Measurements from ENCODE around the gene PLEKHA7.
"Not testable (repeated sequence)": the region's sequence is repeated elsewhere in the genome, so short reads cannot be mapped to it uniquely, and the experiment has no call there.

The PLEKHA7 gene

DNA sequence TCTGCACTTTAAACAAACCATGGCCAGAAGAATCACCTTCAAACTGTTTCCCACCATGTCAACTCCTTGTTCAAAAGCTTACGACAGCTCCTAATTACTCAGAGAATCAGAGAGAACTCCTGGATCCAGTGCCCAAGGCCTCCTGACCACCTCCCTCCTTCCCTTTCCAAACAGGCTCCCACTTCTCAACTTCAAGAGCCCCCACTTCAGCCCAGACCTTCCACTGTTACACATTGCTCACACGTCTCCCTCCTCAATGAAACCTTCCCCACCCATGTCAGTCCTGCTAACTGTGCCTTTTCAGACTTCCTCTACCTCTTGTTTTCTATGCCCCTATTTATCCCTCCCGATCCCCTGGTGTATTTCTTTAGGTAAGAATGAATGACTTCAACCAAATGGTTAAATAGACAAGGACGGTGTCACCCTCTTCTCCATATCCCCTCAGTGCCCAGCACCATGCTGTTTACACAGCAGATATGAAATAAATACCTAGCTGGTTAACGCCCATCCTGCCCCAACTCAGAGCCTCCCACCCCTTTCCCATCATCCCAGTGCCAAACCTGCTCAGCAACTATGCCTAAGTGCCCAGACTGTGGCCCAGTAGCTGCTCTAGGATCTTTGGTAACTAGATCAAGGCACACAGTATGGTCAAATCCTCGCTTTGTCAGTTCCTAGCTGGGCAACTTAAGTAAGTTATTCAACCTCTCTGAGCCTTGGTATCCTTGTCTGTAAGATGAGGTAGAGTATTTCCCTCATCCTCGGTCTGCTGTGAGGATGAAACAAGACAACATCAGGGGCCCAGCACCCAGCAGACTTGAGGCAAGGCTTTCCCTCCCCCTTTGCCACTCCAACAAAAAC, 36.8 kb downstream of the PLEKHA7 start:
- DNase-seq = no peak

DNA sequence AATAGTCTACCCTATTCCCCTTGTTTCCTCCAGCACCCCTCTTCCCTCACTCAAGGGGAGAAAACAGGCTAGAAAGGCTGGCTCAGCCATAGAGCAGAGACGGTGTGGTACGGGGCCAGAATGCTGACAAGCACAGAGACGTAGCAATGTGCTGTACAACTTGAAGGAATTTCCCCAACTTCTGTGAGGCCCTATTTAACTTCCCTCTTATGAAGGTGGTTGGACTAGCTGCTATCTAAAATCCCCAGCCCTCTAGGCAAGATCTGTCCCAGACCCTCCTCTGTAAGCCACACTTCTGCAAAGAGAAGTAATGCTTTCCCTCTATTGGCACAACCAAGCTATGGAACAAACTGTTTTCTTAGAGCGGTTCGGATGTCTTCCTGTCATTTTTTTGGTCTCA, 37.8 kb downstream of the PLEKHA7 start:
- DNase-seq = no peak

DNA sequence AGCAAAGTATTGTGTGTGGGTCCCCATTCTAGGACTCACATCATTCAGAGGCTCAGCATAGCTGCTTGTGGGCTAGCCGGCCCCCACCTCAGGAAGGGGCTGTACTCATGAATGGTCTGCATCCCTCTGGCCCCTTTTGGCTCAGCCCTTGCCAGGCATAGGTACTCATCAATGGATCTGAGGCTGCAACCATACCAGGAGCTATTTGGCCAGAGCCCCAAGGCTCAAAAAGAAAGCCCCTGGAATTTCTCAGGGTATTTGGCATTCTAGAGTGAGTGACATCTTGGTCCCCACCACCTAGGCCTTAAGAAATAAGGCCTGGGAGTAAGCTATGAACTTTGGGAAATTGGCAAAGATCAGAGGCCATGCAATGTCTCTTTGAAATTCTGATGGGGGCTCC, 38.3 kb downstream of the PLEKHA7 start:
- no peak for DNase-seq

DNA sequence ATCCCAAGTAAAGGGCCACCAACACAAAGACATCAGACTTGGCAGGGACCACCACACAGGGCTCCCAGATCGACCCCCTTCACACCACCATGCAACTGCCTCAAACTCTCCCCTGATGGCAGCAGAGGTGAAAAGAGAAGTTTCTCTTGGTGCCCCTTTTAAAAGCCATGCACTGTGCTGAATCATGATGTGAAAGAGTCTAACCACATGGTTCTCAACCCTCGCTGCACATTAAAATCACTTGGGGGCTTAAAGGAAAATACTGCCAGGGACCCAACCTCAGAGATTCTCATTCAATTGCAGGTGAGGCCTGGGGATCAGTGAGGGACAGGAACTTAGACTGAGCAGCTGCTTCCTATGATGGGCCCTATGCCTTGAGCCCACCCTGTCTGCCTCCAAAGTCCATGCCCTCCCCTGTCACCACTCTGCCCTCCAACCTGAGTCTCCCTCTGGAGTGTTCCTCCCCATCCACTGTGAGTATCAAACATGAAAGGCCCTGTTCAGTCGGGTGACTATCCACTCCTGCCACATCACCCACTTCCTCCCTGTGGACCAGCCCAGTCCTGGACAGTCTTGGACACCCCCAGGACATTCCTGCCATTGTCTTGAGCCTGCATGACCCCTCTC, 40.8 kb downstream of the PLEKHA7 start:
- DNase-seq = no peak

DNA sequence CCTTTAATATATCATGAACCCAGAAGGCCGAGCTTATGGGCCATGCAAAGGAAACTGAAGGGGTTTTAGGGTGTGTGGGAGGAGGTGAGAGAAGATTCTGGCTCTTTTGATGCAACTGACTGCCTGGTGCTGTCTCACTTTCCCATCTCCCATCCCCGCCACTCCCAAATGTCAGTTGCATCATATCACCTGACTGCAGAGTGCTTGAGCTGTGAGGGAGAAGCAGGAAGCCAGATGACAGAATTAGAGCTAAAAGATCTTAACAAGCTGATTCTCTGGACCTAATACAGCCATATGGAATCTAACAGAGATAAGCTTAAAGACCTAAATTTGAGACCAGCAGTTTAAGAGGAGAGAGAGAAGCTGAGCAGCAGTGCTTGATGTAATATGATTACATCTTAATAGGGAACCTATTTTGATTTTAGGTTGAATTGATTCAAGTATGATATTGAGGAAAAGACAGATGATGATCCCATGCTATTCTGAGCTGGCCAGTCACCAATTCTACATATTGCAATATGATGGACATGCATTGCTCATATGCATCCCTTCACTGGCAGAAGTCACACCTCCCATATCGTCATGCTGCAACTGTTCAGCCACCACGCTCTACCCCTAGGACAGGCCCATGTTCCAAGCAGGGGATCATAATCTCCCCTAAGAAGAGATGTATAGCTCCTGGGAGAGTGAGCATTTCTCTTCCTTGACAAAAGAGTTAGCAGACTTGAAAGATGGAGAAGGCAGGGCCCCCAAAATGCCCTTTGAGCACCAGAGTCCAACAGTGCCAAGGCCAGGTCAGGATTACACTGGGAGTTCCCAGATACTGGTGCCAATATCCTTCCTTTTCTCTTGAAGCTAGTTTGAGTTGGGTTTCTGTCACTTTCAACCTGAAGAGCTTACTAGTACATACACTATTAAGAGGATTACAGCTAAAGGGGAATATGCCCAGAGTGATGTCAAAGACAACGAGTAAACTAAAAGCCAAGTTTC, 44.9 kb downstream of the PLEKHA7 start:
- no peak for DNase-seq

DNA sequence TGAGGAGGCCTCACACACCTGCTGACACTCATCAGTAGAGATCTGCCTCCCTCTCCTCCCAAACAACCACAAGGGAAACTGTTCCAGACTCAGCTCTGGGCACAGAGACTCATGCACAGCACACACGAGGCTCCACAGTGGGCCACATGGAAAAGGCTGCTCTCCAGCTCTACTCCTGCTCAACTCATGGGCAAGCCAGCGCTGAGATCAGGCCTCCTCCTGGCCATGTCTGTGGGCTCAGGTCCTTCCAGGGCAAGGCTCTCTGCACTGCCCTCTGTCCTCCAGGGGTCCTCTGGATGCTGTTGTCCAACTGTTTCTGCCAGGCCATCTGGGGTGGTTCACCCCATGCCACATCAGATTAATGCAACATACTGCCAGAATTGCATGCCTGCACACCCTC, 46.0 kb downstream of the PLEKHA7 start:
- no peak for DNase-seq

DNA sequence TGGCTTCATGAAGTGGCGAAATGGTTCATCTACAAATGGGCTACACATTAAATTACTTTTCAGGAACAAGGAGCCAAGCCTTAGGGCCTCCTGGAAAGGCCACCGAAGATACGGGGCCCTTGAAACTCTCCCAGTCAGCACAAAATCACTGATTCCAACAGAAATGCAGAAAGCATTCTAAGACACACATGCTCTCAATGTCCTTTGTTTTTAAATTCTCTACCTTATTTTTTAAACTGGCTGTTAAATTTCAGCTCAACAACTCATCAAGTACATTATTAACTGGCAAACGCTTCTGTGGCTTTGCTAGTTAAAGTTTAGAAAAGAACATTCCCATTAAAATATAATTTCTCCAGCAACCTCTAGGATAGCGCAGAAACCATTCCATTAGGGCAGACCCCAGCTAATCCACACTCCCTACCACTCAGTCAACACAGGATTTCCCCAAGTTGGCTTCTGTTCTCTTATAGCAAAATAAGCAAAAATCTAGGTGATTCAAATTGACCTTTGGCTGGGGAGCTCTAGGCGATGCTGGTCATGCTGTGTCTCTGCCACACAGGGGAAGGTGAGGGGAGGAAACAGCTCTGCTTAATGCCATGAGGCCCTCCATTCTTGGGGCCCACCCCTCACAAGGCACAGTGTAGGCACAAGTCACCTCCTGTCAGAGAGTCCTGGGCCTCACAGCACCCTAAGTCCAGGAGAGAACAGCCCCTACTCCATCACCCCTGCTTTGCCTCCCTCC, 47.1 kb downstream of the PLEKHA7 start:
- no peak for DNase-seq

DNA sequence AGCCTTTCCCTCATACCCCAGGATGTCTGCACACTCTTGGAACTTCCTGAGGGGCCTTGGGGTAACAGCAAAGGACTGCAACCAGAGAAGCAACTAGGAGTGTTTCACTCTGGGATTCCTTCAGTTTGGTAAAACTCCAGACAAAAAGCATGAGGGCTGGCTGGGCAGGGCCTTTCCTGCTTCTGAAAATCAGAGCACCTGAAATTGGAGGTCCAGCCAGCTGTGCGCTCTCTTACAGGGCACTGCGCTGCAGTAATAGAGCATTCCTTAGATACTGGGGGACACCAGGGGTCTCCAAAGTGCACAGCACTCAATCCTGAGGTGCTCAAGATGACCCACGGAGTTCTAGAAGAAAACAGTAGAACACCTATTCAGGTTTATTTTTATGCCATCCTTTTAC, 49.7 kb downstream of the PLEKHA7 start:
- no peak for DNase-seq

DNA sequence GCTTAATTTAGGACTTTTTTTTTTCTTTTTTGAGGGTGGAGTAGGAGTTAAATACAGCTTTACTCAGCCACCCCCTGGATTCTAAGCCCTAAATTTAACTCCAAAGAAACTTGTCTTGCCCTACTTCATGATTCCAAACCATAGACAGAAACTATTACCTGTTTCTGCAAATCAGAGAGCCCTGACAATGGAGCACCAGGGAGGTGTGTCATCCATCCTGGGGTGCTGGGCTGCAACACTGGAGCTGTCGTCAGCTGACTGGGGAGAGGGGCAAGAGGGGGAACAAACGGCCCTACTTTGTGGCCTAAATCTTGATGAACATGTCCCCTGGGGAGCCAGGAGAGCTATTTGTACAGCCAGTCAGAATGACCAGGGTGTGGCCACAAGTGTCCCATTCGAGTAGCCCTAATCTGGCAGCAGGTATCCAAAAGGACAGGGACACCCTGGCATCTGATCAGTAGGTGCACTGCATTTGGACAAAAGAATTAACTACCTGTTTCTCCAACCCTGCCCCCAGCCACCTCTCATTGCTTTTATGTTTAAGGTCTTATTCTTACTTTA, 50.8 kb downstream of the PLEKHA7 start:
- no peak for DNase-seq

DNA sequence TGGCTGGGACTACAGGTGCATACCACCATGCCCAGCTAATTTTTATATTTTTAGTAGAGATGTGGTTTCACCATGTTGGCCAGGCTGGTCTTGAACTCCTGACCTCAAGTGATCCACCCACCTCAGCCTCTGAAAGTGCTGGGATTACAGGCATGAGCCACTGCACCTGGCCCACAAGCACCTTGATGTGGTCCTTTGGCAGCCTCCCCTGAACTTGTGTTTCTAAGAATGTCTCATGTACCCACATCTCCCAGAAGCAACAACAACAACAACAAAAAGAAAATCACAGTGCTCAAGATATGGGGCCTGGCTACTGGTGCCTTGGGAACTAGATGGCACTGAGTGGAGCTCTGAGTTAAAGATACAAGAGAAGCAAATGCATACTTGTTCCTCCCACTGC, 51.6 kb downstream of the PLEKHA7 start:
- DNase-seq = not testable (repeated sequence)

DNA sequence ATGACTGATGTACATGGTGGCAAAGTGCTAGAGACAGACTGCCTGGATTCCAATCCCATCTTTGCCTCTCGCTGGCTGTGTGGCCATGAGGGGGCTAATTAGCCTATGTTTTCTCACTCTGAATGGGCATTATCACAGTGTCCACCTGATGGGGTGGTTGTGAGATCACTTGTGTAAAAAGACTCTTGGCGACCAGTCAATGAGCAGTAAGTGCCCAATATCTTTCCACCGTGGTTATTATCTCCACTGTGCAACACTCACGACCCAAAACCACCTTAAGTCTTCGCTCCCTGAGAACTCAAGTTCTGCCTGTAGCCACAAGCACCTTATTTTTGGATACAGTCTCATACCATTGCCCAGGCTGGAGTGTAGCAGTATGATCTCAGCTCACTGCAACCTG, 52.1 kb downstream of the PLEKHA7 start:
- DNase-seq = no peak

DNA sequence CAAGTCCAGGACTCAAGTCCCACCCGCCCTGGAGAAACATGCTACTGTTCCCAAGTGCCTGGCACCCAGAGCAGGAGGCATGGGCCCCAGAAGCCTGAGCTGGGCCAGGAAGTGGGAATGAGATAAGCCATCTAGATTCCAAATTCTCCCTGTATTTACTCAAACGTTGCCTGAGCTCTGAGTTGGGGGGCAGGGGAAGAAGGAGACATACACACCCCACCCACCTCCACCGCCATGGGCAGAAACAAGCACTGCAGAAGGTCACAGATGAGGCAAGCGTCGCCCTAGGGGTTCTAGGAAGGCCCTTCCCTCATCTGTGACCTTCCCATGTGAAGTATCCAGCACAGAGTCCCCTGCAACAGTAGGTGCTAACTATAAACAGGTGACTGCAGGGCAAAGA, 54.0 kb downstream of the PLEKHA7 start:
- DNase-seq = no peak

DNA sequence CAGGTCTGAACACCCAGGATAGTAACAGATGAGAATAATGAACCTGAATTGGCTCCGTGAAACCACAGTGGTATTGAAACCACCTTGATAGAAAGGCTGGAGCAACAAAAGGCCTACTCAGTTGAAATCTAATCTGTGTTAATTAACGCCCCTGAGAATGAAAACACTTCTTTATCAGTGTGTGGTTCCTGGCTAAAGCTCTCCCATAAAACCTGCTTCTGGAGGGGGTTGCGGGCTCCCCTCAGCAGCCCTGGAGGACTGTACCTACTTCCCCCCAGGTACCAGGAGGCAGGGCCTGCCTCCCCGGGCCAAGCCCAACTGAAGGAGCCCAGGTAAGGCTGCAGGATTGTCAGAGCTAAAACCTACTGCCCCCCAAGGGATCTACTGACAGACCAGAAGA, 54.6 kb downstream of the PLEKHA7 start:
- no peak for DNase-seq

DNA sequence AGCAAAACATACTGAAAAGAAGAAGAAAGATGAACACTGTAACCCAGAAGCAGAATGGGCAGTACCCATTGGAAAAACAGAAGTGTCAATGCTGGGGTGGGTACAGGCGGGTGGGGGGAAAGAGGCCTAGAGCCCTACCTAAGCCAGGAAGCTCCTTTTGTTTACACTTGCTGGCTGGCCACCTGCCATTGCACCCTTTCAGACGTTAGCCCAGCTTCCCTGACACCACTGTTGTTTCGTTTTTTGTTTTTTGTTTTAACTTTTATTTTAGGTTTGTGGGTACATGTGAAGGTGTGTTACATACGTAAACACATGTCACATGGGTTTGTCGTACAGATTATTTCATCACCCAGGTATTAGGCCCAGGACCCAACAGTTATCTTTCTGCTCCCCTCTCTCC, 55.4 kb downstream of the PLEKHA7 start:
- no peak for DNase-seq

DNA sequence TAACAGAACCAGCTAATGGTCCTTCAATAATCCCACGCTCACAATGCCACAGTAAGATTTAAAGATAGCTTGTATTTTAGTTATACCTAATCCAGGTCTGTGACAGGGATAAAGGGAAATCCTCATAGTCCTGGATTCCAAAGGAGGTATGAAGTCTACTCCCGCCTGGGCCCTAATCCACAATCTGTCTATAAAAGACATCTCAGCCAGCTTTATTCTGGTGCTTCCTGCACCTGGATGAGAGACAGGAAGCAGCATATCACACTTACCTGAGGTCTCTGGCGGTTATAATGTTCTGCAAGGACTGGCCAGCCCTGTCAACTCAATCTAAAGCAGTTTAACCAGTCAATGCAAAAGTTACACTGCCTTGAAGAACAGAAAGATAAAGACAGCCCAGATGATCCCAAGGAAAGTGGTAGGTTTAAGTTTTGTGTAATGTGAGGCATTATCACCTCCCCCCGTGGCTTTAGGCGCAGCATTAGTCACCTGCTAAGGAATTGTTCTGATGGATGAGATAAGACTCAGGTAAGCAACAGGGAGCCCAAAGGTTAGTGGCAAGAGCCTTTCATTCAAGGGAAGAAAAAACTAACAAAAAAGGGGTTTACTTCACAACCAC, 57.6 kb downstream of the PLEKHA7 start:
- DNase-seq = no peak

DNA sequence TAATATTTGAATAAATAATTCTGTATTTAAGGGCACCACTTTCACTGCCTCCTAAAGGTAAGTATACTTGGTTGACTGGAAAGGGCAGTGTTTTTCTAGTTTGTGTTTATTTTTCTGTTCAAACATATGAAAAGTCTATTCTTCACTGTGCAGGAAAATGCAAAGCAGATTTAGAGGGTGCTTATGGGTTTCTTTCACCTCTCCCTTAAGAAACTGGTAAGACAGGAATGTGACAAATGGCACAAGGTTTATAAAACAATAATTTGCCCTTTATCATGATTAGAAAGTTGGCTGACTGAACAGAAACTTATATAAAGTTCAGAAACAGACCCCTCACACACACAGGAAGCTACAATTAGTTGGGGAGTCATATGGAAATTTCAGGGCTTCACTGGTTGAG, 60.6 kb downstream of the PLEKHA7 start:
- no peak for DNase-seq

DNA sequence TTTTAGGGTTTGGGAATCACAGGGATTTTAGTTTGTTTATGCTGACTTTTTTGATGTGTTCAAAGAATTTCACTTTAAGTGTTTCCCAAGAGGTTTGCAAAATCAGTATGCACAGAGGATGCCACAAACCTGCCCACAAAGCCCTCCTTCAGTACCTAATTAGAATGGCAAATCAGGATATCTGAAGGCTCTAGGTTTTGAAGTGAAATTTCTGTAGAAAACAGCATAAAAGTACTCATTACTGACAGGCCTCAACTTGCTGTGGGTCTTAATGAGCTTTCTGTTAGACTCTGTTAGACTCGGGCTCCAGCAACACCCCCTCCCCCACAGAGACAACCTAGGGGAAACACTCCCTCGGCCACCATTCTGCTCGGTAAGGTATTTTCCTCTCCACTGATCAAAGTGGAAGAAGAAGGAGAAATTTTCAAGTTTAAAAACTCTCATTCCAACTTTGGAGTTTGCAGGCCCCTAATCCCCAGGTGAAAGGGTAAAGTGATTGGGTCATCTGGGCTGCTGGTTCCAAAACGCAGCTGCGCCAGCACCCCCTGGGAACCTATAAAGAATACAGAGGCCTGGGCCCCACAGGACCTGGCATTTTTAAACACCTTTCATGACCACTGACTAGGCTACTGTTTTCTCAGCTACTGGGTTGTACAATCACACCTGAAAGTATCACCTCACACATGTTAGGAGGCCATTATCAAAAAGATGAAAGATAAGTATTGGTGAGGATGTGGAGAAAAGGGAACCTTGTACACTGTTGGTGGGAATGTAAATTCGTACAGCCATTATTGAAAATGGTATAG, 67.5 kb downstream of the PLEKHA7 start:
- DNase-seq = no peak

DNA sequence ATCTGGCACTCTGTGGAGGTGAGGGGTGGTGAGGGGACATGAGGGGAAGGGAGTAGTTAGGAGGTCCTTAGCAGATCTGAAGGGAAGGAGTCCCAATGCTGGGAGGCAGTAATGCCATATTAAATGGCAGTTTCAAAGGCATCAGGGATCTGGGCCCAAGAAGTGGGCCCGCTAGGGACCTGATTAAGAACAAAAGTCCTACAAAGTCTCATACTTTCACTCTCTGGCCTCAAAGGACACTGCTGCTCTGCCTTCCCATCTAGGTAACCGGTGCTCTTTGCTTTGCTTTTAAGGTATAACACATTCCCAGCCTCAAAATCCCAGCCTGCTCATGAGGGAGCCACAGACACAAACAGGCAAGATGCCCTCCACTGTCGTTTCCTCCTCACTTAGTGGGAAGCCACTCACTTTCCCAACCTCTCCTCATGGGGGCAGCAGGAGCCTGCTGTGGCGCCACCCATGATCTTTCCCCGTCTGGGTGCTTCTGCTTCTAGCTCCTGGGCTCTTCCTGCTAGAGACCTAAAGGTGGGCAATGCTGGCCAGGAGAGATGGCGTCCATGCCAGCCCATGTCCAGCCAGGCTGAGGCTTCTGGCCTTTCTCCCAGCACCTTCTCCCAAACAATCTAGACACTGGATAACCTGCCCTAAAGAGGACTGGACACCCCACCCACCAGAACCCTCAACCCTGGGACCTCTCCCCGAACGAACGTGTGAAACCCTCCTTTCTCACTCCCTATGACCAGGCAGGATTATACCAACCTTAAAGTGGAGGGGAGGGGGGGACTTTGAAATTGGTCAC, 68.3 kb downstream of the PLEKHA7 start:
- peak in 1 of 2 donors; percentile 4 for DNase-seq

DNA sequence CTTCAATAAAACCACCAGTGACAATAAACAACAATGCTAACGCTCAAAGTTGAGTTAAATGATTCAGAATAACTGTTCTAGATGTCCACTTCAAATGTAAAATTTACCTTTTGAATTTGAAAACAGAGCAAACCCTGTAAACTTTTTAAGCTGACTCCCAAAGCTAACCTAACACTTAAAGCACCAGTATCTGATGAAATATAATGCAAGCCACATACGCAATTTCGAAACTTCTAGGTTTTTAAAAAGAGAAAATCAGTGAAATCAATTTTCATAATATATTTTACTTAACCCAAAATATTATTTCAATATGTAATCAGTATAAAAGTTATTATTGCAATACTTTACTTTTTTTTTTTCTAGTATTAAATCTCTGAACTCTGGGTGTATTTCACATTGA, 71.3 kb downstream of the PLEKHA7 start:
- DNase-seq = no peak

DNA sequence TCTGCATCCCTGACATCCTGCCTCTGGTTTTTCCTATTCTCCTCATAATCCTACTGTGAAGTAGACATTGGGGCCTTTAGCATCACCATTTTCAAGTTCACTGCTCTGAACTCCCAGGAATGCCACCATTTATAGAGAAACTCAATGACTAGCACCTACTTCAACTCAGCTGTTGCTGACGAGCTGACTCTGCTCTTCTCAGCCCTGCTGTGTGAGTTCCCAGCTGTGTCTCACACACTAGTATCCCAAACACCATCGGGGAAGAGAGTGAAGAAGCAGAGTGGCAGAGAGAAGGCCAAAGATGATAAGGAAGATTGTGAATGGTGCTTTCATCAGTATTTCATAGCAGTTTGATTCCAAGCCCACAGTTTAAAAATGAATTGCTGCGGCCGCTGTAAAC, 71.9 kb downstream of the PLEKHA7 start:
- DNase-seq = no peak

Measured in activated CD4-positive, alpha-beta T cell treated with anti-CD3 and anti-CD28 coated beads for 4 hours (primary cell).